Transverse colon (tissue), 4 donors: Measurements from ENCODE around the gene LRRIQ1. TPM values are rescaled to one million over a fixed set of nuclear protein-coding genes. Genes with fewer than 3 reads are reported as not detected.
"Not testable (repeated sequence)": the region's sequence is repeated elsewhere in the genome, so short reads cannot be mapped to it uniquely, and the experiment has no call there.

Experiments used
- DNase-seq: peaks from one replicate; pipeline ENCODE4 v3.0.0-alpha.2; 2019
- H3K27ac ChIP-seq, 4 donors: fragments of 200-600 bp; sonication (generic); 2 replicates each; pipeline ENCODE4 v1.5.1; 2016 to 2018; ENCODE audit warnings: inconsistent platforms in 4 of 4
- H3K27me3 ChIP-seq: fragments of 200-600 bp; sonication (generic); 2 replicates; pipeline ENCODE4 v1.5.1; 2017; ENCODE audit warnings: inconsistent platforms
- H3K36me3 ChIP-seq, 4 donors: fragments of 200-600 bp; sonication (generic); 2 replicates each; pipeline ENCODE4 v1.5.1; 2017 to 2019; ENCODE audit warnings: inconsistent platforms in 4 of 4
- H3K4me1 ChIP-seq, 4 donors: fragments of 200-600 bp; sonication (generic); 2 replicates each; pipeline ENCODE4 v1.5.1; 2017 to 2020; ENCODE audit warnings: inconsistent platforms in 4 of 4
- H3K4me3 ChIP-seq, 4 donors: fragments of 200-600 bp; sonication (generic); 1 replicate in 1 of 4; 2 replicates in 3 of 4; pipeline versions ENCODE4 v1.5.1 to v1.6.1; 2017 to 2019; ENCODE audit warnings: inconsistent platforms in 4 of 4
- H3K9me3 ChIP-seq, 2 donors: fragments of 200-600 bp; sonication (generic); 2 replicates each; pipeline ENCODE4 v1.5.1; 2017 to 2019; ENCODE audit warnings: inconsistent platforms in 2 of 2
- CTCF ChIP-seq, 5 experiments: fragments of 200-600 bp in 3 of 5; fragments of 450-650 bp in 2 of 5; sonication (generic) in 3 of 5; IDR thresholded peaks; 1 replicate in 2 of 5; 2 replicates in 3 of 5; pipeline ENCODE4 v1.5.1; 2016 to 2017; ENCODE audit warnings: antibody characterized with exemption in 5 of 5, inconsistent platforms in 3 of 5, mild to moderate bottlenecking in 2 of 5, moderate library complexity in 1 of 5
- EP300 ChIP-seq: sonication (generic); formaldehyde crosslinking; IDR thresholded peaks from one replicate; pipeline ENCODE4 v1.6.1; 2017; ENCODE audit warnings: antibody characterized with exemption, low read depth
- POLR2A ChIP-seq: fragments of 450-650 bp; IDR thresholded peaks from one replicate; pipeline ENCODE4 v1.6.1; 2016; ENCODE audit warnings: antibody characterized with exemption, mild to moderate bottlenecking, moderate library complexity
- POLR2AphosphoS5 ChIP-seq, 3 donors: sonication (generic); formaldehyde crosslinking; IDR thresholded peaks; one replicate each; pipeline ENCODE4 v1.6.1; 2016; ENCODE audit warnings: antibody characterized with exemption in 3 of 3
- WGBS, 2 donors: methylation state at CpG; one replicate each; pipeline ENCODE4 v1.1.5; 2018; ENCODE audit warnings: low coverage in 1 of 2; 5-methylcytosine and 5-hydroxymethylcytosine counted together
- in situ Hi-C, 4 donors: fragments of 200-750 bp; cut with MboI; loops; one replicate each; pipeline versions ENCODE4 v1.15.0 to v1.15.1; 2017; ENCODE audit warnings: low sequenced_read_pairs in 3 of 4, low pct_ligation_motif_present in 1 of 4, low pct_unique_long_range_greater_than_20kb in 1 of 4
- intact Hi-C: fragments of 100-400 bp; cut with DNase I; formaldehyde crosslinking; loops from one replicate; pipeline ENCODE4 v1.15.1; 2023; ENCODE audit warnings: low total_unique reads
- total RNA-seq, 4 donors: library from RNA; depleted of rRNA; stranded (reverse); fragments of >200 nt; gene quantifications; one replicate each; pipeline ENCODE4 v1.1.0, GENCODE V29; 2016

The LRRIQ1 gene
- total RNA-seq, 4 donors from 2014 or later, result not detected

GRCh38 chr12:85186236-85186635 is 150.1 kb downstream of the LRRIQ1 start:
- WGBS, 2 donors, result 74 to 90% methylated on average over 2 to 3 of the region's 3 CpGs
- H3K4me1 ChIP-seq, result no peaks in the 10 kb centered on the region
- TF ChIP-seq EP300, result no peak

DNA sequence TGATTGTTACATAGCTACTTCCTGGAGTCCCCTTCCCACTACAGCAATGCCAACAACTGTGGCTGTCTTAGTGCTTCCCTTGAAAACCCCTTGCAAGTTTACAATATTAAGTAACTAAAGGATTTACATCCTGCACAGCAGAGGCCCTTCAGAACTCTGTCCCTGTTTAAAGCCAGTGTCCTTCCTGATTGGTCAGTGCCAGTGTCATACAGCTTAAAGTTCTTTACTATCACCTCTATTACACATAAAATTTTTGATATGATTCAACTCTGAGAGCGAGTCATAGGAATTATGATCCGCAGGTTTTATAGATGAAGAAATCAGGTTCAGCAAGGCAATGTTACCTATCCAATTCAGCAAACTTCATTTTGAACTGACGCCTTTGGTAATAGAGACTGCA is 152.5 kb downstream of the LRRIQ1 start:
- Histone ChIP-seq H3K27me3 (no peaks in the 10 kb centered on the region), H3K27ac (no peak overlapping the region), H3K36me3 (no peaks in the 10 kb centered on the region), H3K9me3 (no peaks in the 10 kb centered on the region), H3K4me3 (no peak overlapping the region), H3K4me1 (no peaks in the 10 kb centered on the region)
- TF ChIP-seq POLR2A (no peak), EP300 (no peak), CTCF (IDR thresholded peaks at IDR 0.05) (no peak), POLR2AphosphoS5 (IDR thresholded peaks at IDR 0.05) (no peak)
- 73 to 80% methylated on average over 2 to 3 of the region's 3 CpGs for WGBS, 2 donors
- intact Hi-C loops, result no loop called here
- in situ Hi-C loops, result no loop called here
- DNase-seq, result no peak

More at GRCh38 chr12:85186236-85186635, 150.1 kb downstream of the LRRIQ1 start:
- Histone ChIP-seq H3K27ac (no peak overlapping the region), H3K36me3 (no peaks in the 10 kb centered on the region), H3K4me3 (no peak overlapping the region), H3K27me3 (no peaks in the 10 kb centered on the region), H3K9me3 (no peaks in the 10 kb centered on the region)
- in situ Hi-C loops (no loop called here), intact Hi-C loops (no loop called here)
- DNase-seq, result no peak

DNA sequence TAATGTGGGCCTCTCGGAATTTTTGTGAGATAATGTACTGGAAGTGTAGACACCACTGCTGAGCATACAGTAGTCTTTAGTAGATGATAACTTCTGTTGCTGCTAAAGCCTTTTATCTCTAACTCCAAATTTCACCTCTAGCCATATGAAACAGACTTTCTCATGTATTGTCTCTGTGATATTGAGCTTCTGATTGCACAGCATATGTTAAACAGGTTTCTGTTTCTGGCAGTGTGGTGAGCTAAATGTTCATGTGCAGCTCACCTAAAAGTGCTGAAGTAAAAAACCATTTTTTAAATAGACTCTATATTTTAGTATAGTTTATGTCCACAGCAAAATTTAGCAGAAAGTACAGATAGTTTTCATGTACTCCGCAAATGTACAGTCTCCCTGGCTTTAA is 154.6 kb downstream of the LRRIQ1 start:
- 67 to 72% methylated on average over 2 of the region's 2 CpGs for WGBS, 2 donors
- no peaks in the 10 kb centered on the region for H3K4me1 ChIP-seq
- intact Hi-C loops, result no loop called here

GRCh38 chr12:85203809-85204208 is 167.7 kb downstream of the LRRIQ1 start:
- H3K4me3 ChIP-seq, DNase-seq, in situ Hi-C loops, H3K36me3 ChIP-seq, intact Hi-C loops, H3K9me3 ChIP-seq, H3K4me1 ChIP-seq, H3K27me3 ChIP-seq, H3K27ac ChIP-seq: not testable (repeated sequence)
- 68 to 85% methylated on average over 3 of the region's 3 CpGs for whole genome bisulfite sequencing, 2 donors

More for the DNA sequence above, 154.6 kb downstream of the LRRIQ1 start:
- no peaks in the 10 kb centered on the region for H3K36me3 ChIP-seq
- H3K27ac ChIP-seq, result no peak overlapping the region
- in situ Hi-C loops, result no loop called here
- H3K9me3 ChIP-seq, result no peaks in the 10 kb centered on the region
- no peak for TF ChIP-seq POLR2AphosphoS5 (IDR thresholded peaks at IDR 0.05)
- no peaks in the 10 kb centered on the region for H3K27me3 ChIP-seq
- DNase-seq, result no peak
- H3K4me3 ChIP-seq, result no peak overlapping the region

DNA sequence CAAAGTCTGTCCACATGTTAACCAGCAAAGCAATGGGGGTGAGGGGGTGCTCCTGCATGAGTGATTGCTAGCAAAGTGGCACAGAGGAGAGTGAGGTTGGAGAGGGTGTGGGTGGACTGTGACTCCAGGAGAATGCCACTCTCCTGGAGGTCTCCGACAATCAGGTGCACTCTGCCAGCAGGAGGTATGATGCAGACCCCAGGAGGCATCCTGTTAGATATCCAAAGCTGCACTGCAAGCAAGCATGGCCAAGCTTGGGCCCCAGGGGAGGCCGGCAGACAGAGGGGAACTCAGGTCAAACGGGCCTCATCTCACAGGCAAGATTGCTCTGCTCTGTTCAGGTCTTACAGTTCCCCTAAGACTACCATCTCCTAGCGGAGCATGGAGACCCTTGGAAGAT is 170.4 kb downstream of the LRRIQ1 start:
- no peak for TF ChIP-seq POLR2AphosphoS5 (IDR thresholded peaks at IDR 0.05)
- TF ChIP-seq EP300, result no peak
- TF ChIP-seq CTCF (IDR thresholded peaks at IDR 0.05), result no peak
- no peak for TF ChIP-seq POLR2A
- intact Hi-C loops (no loop called here), in situ Hi-C loops (no loop called here)
- no peak overlapping the region for H3K27ac ChIP-seq
- H3K36me3 ChIP-seq, result no peaks in the 10 kb centered on the region
- no peak for DNase-seq
- WGBS, 2 donors, result 87% methylated on average over 4 of the region's 4 CpGs; no CpG with 5 or more reads in 1 of the 2 donors
- no peaks in the 10 kb centered on the region for H3K4me1 ChIP-seq
- H3K27me3 ChIP-seq, result no peaks in the 10 kb centered on the region
- H3K4me3 ChIP-seq, result no peak overlapping the region
- no peaks in the 10 kb centered on the region for H3K9me3 ChIP-seq

GRCh38 chr12:85224339-85224738 is 188.2 kb downstream of the LRRIQ1 start:
- H3K4me1 ChIP-seq, intact Hi-C loops, H3K36me3 ChIP-seq, DNase-seq, H3K9me3 ChIP-seq, in situ Hi-C loops, H3K27me3 ChIP-seq, H3K27ac ChIP-seq, H3K4me3 ChIP-seq: not testable (repeated sequence)
- 95% methylated on average over 1 of the region's 1 CpG; no CpG with 5 or more reads in 1 of the 2 donors for WGBS, 2 donors
